GM18870 (cell line): Measurements from ENCODE around the gene HDLBP.

ENCODE experiments used
- ATAC-seq: cut with Tn5 transposase; IDR thresholded peaks from one replicate; pipeline ENCODE4 v1.9.1; 2021; ENCODE audit warnings: moderate library complexity; ENCODE audit not compliant: unreplicated experiment

The HDLBP gene

DNA sequence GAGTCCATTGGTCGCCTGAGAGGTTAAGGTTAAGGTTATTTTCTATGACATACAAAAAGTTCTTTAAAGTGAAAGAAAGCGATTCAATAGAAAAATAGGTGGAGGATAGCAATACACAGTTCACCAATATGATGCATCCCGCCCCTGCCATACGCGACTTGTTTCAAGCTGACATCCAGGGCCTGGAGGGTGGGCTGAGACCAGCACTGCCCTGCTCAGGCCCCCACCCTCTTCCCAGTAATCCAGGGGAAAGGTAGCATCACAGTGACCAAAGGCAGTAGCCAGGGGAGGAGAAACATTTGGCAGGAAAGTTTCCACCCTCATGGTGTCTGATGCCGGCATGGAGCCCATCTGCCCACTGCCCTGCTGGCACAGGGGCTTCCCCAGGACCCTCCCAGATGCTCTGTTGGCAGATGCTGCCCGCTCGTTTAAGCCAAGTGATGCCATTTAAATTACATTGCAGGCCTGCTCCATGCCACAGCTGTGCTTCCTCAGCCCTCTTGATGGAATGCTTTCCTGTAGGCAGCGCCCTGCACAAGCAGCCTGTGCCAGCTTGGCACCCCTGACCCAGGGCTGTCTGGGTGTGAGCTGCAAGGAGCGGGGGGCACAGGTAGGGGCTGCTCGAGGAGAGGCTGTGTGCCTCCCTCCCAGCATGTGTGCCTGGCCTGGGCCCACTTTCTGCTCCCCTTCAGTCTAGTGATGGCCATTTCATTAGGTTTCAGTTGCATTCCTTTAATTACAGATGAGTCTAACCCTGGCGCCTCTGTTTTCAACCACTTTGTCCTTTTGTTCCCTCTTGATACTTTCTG lies 137.7 kb downstream of the HDLBP start:
- ATAC-seq: no peak
